GM23248 (cell line): ENCODE data around the gene CLIP2.

Experiments
- EZH2 ChIP-seq: fragments of 200-600 bp; sonication (generic); IDR thresholded peaks from 2 replicates; pipeline ENCODE4 v1.6.1; 2018; ENCODE audit warnings: antibody characterized with exemption, mild to moderate bottlenecking; ENCODE audit not compliant: insufficient read depth, poor library complexity, severe bottlenecking
- EZH2phosphoT487 ChIP-seq: fragments of 200-600 bp; sonication (generic); IDR thresholded peaks from 2 replicates; pipeline ENCODE4 v1.6.1; 2018; ENCODE audit warnings: antibody characterized with exemption, moderate library complexity, mild to moderate bottlenecking, low read depth; ENCODE audit not compliant: insufficient read depth

GRCh38 chr7:74405191-74405898 lies 116.1 kb downstream of the CLIP2 start:
- TF ChIP-seq EZH2 (no peak), EZH2phosphoT487 (no peak)
